Stimulated activated naive CD8-positive, alpha-beta T cell treated with anti-CD3 and anti-CD28 coated beads, Interleukin-15, amount 100 ng/mL, for 72 hours (primary cell): ENCODE measurements around the gene PHC3.
"Not testable (repeated sequence)": the region's sequence is repeated elsewhere in the genome, so short reads cannot be mapped to it uniquely, and the experiment has no call there.

Experiments used
- ATAC-seq: fragments of 150-1000 bp; cut with Tn5 transposase; 2 replicates; pipeline ENCODE4 v1.10.0; 2021; ENCODE audit warnings: mild to moderate bottlenecking, moderate library complexity
- DNase-seq, 2 donors: peaks; one replicate each; pipeline ENCODE4 v3.0.0; 2021 to 2022
- H3K27ac Mint-ChIP-seq, 2 donors: one replicate each; pipeline ENCODE4 v1.8.0; 2022; ENCODE audit warnings: mild to moderate bottlenecking in 2 of 2, mixed read lengths in 2 of 2, moderate library complexity in 2 of 2
- H3K27me3 Mint-ChIP-seq: one replicate; pipeline ENCODE4 v1.8.0; 2022; ENCODE audit warnings: mixed read lengths
- H3K4me1 Mint-ChIP-seq: one replicate; pipeline ENCODE4 v1.8.0; 2022; ENCODE audit warnings: mild to moderate bottlenecking, mixed read lengths
- H3K4me3 Mint-ChIP-seq, 2 donors: one replicate each; pipeline ENCODE4 v1.8.0; 2022; ENCODE audit warnings: mild to moderate bottlenecking in 2 of 2, mixed read lengths in 2 of 2, moderate library complexity in 1 of 2
- H3K9me3 Mint-ChIP-seq, 2 donors: one replicate each; pipeline ENCODE4 v1.8.0; 2022; ENCODE audit warnings: mixed read lengths in 2 of 2

PHC3 gene

DNA sequence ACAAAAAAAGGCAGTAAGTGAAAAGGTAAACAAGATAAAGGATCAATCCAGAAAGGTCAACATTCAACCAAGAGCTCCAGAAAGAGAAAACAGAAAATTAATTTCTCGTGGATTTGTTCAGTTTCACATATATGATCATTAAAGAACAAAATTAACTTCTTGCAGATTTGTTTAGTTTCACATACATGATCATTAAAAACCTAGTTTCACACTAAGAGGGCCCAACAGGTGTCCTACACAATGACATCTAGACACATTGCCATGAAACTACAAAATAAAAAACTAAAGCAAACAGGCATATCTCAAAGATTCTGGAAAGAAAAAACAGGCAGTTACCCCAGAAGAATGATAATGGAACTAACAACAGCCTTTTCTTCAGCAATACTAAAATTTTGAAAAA, 22.1 kb downstream of the PHC3 start:
- Mint-ChIP-seq H3K4me3 (no peak overlapping the region), H3K4me1 (peaks cover 59% of the 10 kb centered on the region), H3K27ac (no peak overlapping the region), H3K27me3 (no peaks in the 10 kb centered on the region), H3K9me3 (peaks cover 8 to 9% of the 10 kb centered on the region in 2 donors)
- DNase-seq, result no peak
- ATAC-seq, result no peak

DNA sequence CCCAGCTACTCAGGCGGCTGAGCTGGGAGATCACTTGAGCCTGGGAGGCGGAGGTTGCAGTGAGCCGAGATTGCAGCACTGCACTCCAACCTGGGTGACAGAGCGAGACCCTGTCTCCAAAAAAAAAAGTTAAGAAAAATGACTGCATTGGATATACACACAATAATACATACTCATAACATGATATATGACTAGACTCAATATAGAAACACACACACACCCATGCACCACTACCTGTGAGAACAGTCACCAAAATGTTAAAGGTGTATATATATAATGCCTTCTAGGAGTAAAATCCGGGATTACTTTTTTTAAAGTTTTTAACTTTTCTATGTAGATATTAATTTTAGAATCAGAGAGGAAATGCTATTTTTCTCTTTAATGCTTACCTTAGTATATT, 25.9 kb downstream of the PHC3 start:
- H3K27me3 Mint-ChIP-seq, result no peaks in the 10 kb centered on the region
- no peak overlapping the region for H3K4me3 Mint-ChIP-seq
- no peak overlapping the region for H3K27ac Mint-ChIP-seq
- H3K4me1 Mint-ChIP-seq, result peaks cover 56% of the 10 kb centered on the region
- ATAC-seq (peak; percentile 50), DNase-seq (no peak)
- no peaks in the 10 kb centered on the region for H3K9me3 Mint-ChIP-seq

DNA sequence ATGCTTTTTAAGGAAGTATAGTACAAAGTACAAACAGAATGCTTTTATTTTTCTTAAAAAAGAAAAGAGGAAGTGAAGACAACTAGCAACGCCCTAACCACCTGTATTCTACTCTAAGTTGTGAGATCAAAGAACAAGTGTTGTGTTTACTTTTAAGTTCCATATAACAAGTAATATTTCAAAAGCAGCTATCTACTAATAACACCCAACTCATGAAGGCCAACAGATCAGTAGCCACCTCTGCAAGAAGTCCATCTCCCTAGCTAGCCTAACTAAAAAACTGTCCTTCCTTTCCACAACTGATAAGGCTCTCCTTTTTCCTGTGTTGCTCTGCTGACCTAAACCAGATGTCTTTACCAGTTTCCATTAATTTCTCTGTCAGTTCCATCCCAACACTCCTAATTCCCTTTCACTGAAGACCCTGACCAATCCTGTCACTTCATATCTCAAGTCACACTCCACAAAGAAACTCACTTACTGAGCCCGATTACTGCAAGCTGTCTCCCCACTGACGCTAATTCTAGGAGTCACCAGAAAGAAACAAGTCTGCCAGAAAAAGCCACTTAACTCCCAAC, 26.9 kb downstream of the PHC3 start:
- H3K4me3 Mint-ChIP-seq, result peak overlapping the region; percentile 11 to 27

DNA sequence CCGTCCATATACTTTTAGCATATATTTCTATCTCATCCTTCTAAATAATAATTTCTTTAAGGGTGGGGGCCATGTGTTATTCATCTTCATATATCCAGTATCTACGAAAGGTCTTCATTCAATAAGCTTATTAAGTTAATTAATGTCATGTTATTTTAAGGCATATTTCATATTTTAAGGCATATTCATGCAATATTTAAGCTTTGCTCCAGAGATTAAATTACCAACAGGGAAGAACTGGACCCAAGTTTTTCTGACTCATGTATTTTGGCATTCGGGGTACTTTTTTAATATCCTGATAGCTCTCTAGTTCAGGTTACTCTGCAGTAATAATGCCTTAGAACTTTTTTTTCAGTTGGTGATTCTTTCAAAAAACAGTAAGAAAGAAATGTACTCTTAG, 27.4 kb downstream of the PHC3 start:
- ATAC-seq, result no peak
- no peaks in the 10 kb centered on the region for H3K9me3 Mint-ChIP-seq
- H3K27me3 Mint-ChIP-seq, result no peaks in the 10 kb centered on the region
- peak overlapping the region in 1 of 2 donors; percentile 4 for H3K27ac Mint-ChIP-seq
- DNase-seq, result no peak
- no peak overlapping the region for H3K4me3 Mint-ChIP-seq
- peaks cover 40% of the 10 kb centered on the region for H3K4me1 Mint-ChIP-seq

More for the DNA sequence above, 26.9 kb downstream of the PHC3 start:
- Mint-ChIP-seq H3K27me3 (no peaks in the 10 kb centered on the region), H3K27ac (peak overlapping the region; percentile 5 to 60), H3K4me1 (peaks cover 46% of the 10 kb centered on the region), H3K9me3 (no peaks in the 10 kb centered on the region)
- ATAC-seq (no peak), DNase-seq (no peak)

DNA sequence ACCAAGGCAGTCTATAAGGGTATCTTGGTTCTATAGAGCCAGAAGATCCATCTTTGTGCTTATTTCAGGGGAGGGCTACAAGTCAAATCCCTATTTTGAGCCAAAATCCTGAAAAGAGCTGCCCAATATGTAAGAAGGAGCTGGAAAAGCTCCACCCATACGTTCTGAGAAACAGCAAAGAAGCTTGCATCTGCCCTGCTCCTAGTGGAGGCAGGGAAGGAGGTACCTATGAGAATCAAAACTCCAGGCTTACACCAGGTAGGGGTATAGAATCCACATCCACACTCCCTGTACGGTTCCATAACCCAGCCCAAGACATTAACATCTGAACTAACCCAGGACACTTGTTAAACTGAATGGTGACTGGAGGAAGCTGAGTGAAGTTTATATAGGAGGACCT, 30.0 kb downstream of the PHC3 start:
- Mint-ChIP-seq H3K27ac (no peak overlapping the region), H3K9me3 (no peaks in the 10 kb centered on the region), H3K4me3 (no peak overlapping the region), H3K4me1 (peaks cover 40% of the 10 kb centered on the region), H3K27me3 (no peaks in the 10 kb centered on the region)
- ATAC-seq, result no peak
- no peak for DNase-seq

DNA sequence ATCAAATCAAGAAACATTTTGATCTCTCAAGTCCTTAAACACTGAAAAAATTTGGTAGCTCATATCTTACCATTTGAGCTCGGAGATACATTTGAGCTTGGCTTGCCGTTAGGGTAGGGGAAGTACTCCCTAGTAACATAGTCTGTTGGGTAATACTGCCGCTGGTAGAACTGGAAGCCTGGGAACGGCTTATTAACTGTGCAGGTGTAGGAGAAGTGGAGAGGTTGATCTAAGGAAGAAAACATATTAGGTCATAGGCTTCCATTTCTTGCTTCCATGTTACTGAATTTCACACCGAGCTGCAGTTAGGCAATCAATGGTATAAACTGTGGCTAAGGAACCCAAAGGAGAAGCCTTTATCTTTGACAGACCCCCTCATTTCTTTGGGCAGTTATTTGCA, 32.5 kb downstream of the PHC3 start:
- Mint-ChIP-seq H3K27me3 (no peaks in the 10 kb centered on the region), H3K4me3 (no peak overlapping the region), H3K4me1 (peaks cover 36% of the 10 kb centered on the region), H3K27ac (no peak overlapping the region), H3K9me3 (no peaks in the 10 kb centered on the region)
- no peak for ATAC-seq
- DNase-seq, result no peak

DNA sequence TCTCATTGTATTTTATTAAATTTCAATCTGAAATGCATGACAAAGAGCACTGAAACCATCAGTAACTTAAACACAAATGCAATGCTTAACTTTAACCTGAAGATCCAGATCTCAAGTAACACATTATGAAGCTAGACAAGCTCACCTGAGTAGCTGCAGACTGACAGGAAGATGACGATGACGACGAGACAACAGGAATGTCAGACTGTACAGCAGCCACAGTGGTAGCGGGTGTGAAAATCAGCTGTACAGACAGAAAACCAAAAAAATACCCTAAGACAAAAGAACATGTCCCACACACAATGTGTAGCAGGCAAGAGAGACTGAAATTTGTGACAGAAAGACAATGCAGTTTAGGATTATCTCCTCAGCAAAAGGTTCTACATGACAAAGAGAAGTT, 36.3 kb downstream of the PHC3 start:
- H3K27me3 Mint-ChIP-seq, result no peaks in the 10 kb centered on the region
- H3K27ac Mint-ChIP-seq, result peak overlapping the region in 1 of 2 donors; percentile 19
- ATAC-seq, result no peak
- H3K4me3 Mint-ChIP-seq, result no peak overlapping the region
- no peak for DNase-seq
- H3K4me1 Mint-ChIP-seq, result peaks cover 13% of the 10 kb centered on the region
- no peaks in the 10 kb centered on the region for H3K9me3 Mint-ChIP-seq

DNA sequence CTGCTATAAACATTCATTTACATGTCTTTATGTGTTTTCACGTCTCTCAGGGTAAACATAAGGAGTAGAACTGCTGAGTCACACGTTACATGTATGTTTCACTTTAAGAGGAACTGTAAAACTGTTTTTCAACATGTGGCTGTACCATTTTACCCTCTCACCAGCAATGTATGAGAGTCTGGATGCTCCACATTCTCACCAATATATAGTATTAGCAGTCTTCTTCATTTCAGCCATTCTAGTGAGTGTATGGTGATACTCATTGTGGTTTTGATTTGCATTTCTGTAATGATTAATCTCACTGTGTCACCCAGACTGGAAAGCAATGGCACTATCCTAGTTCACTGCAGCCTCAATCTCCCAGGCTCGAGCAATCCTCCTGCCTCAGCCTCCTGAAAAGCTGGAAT, 37.1 kb downstream of the PHC3 start:
- no peaks in the 10 kb centered on the region for H3K27me3 Mint-ChIP-seq
- DNase-seq, result no peak
- no peak overlapping the region for H3K27ac Mint-ChIP-seq
- peak; percentile 92 for ATAC-seq
- H3K9me3 Mint-ChIP-seq, result no peaks in the 10 kb centered on the region
- peaks cover 13% of the 10 kb centered on the region for H3K4me1 Mint-ChIP-seq
- H3K4me3 Mint-ChIP-seq, result no peak overlapping the region

DNA sequence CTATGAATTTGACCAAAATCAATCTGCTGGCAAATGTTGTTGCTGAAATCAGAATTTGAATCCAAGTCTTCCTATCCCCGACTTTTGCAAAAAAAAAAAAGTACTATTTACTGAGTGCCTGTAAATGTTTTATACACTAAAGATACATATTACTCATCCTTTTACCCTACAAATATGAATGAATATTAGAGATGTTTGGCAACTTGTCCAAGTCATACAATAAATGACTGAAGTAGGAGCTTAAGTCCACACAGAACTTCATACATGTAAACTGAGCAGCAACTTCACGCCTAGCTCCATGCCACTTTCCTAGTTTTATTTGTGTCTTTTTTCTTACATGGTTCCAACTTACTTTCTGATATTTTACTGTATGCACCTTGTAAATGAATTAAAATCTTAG, 39.2 kb downstream of the PHC3 start:
- Mint-ChIP-seq H3K27ac (no peak overlapping the region), H3K4me1 (peaks cover 22% of the 10 kb centered on the region), H3K4me3 (no peak overlapping the region), H3K27me3 (no peaks in the 10 kb centered on the region), H3K9me3 (no peaks in the 10 kb centered on the region)
- DNase-seq, result no peak
- ATAC-seq, result no peak

DNA sequence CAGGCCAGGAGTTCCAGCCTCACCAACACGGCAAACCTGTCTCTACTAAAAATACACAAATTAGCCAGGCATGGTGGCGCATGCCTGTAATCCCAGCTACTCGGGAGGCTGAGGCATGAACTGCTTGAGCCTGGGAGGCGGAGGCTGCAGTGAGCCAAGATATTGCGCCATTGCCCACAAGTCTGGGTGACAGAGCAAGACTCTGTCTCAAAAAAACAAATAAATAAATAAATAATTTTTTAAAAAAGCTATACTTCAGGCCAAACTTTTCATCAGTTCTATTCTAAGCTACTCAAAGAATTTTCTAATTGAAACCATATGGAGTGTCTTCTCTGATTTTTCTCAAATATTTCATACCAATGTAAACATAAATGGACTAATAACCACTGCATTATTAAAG, 43.5 kb downstream of the PHC3 start:
- Mint-ChIP-seq H3K27ac (no peak overlapping the region), H3K4me3 (no peak overlapping the region), H3K4me1 (peaks cover 23% of the 10 kb centered on the region), H3K9me3 (peaks cover 0 to 5% of the 10 kb centered on the region in 2 donors), H3K27me3 (no peaks in the 10 kb centered on the region)
- ATAC-seq (no peak), DNase-seq (no peak)

DNA sequence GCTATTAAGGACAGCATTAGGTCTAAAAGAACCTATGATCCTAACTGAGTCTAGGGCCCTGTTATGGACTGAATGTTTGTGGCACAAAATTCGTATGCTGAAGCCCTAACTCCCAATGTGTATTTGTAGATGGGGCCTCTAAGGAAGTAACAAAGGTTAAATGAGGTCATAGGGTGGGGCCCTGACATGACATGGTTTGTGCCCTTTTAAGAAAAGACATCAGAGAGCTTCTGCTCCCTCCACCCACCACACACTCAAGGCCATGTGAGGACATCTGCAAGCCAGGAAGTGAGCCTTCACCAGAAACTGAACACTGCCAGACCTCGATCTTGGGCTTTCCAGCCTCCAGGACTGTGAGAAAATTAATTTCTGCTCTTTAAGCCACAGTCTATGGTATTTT, 49.2 kb downstream of the PHC3 start:
- ATAC-seq, result peak; percentile 77
- H3K9me3 Mint-ChIP-seq, result peaks cover 0 to 9% of the 10 kb centered on the region in 2 donors
- H3K27ac Mint-ChIP-seq, result peak overlapping the region; percentile 52 to 59
- H3K4me3 Mint-ChIP-seq, result no peak overlapping the region
- peaks cover 39% of the 10 kb centered on the region for H3K4me1 Mint-ChIP-seq
- H3K27me3 Mint-ChIP-seq, result no peaks in the 10 kb centered on the region
- DNase-seq, result peak; percentile 4 to 44

DNA sequence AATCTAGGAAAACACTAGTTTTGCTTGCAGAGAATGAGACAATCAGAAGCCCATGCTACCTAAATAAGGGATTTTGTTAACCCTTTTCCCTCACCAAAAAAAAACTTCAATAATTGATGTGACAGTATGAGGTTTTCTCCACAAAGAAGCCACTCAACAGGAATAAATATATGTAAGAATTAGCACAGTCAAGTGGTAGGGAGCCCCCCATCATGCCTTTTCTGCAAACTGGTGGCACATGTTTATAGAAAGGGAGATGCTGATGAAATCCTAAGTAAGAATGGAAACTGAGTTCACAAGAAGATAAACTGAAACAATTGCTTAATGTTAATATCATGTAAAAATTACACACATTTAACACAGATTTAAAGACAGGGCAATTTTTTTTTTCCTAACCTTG, 51.0 kb downstream of the PHC3 start:
- DNase-seq, result peak; percentile 8 to 16
- Mint-ChIP-seq H3K4me3 (peak overlapping the region in 1 of 2 donors; percentile 58), H3K9me3 (peaks cover 0 to 9% of the 10 kb centered on the region in 2 donors), H3K27me3 (no peaks in the 10 kb centered on the region), H3K4me1 (peaks cover 28% of the 10 kb centered on the region), H3K27ac (peak overlapping the region; percentile 91 to 98)
- ATAC-seq, result no peak

DNA sequence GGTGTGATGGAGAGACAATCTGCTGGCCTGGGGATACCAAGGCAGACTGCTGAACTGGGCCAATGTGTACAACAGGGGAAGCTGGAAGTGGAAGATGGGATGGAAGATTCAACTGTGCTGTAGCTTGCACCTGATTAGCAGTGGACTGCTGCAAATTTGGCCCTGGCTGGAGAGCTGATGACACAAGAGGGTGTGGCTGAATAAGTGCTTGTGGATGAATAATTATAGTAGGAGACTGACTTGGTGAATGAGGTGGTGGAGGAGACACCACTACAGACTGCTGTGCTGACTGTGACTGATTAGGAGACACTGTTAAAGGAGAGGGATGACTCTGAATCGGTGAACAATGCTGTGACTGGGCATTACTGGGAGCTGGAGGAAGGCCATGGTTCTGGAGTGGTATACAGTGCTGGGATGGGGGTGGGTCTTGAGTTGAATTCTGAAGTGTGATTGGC, 52.5 kb downstream of the PHC3 start:
- Mint-ChIP-seq H3K27ac (peak overlapping the region; percentile 88 to 89), H3K27me3 (no peaks in the 10 kb centered on the region), H3K4me1 (peaks cover 25% of the 10 kb centered on the region), H3K4me3 (peak overlapping the region; percentile 69), H3K9me3 (peaks cover 0 to 3% of the 10 kb centered on the region in 2 donors)
- ATAC-seq (peak; percentile 96), DNase-seq (peak; percentile 5 to 45)

DNA sequence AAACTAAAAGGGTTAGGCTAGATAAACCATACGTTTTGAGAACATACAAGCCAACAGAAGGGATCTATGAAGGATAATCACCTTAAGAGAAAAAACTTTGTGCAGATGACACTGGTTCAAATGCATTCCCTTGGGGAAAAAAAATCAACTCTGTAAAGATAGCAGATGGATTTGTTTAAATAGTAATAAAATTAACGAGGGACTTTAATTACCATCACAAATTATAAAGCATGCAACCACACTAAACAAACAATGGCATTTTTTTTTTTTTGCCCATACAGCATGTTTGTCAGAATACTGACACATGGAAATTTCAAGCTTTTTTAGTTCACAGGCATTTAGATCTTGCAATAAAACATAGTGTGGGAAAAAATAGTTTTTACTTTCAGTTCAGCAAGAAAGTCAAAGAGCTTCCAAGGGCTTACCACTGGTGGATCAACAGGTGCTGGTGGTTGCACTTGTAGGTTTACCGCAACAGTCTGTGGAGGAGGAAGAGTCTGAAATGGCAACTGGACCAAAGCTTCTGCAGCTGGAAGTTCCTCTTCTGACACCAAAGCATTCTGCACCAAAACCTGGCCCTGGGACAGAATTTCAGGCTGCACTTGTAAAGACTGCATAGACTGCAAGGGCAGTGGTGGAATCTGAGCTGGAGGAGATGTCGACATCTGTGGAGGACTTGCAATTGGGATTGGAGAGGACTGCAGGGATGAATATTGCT, 53.1 kb downstream of the PHC3 start:
- ATAC-seq (peak; percentile 61), DNase-seq (peak in 1 of 2 donors; percentile 35)
- peaks cover 25% of the 10 kb centered on the region for H3K4me1 Mint-ChIP-seq
- H3K27me3 Mint-ChIP-seq, result no peaks in the 10 kb centered on the region
- H3K9me3 Mint-ChIP-seq, result peaks cover 0 to 3% of the 10 kb centered on the region in 2 donors
- H3K27ac Mint-ChIP-seq, result peak overlapping the region; percentile 1 to 88
- H3K4me3 Mint-ChIP-seq, result peak overlapping the region; percentile 69

DNA sequence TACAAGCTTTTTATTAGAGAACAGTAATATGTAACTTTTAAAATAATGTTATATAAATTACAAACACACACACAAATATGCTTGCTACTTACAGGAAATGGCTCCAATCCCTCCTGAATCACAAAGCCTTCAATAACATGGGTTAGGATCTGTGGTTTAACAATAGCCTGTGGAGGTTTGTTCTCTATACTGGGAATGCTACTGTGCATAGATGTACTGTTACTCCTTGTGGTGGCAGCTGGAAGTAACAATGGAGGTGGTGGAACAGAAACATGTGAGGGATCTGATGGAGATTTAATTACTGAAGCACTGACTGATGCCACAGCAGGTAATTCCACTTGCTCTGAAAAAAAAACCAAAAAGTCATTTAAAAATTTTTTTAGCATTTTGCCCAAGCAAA, 64.4 kb downstream of the PHC3 start:
- ATAC-seq (no peak), DNase-seq (no peak)
- no peaks in the 10 kb centered on the region for H3K4me1 Mint-ChIP-seq
- H3K9me3 Mint-ChIP-seq, result no peaks in the 10 kb centered on the region
- H3K4me3 Mint-ChIP-seq, result no peak overlapping the region
- no peaks in the 10 kb centered on the region for H3K27me3 Mint-ChIP-seq
- no peak overlapping the region for H3K27ac Mint-ChIP-seq

DNA sequence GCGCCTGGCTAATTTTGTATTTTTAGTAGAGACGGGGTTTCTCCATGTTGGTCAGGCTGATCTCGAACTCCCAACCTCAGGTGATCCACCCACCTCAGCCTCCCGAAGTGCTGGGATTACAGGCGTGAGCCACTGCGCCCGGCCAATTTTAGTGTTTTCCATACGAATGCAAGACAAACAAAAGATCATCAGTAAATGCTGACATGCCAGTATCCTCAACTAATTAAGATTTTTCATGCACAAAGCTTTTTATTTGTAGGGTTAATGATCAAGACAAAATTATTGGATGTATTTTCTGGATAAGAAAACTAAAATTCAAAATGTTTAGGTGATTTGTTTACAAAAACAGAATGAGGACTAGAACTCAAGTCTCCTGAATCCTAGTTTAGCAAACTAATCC, 67.4 kb downstream of the PHC3 start:
- H3K27ac Mint-ChIP-seq, DNase-seq: not testable (repeated sequence)

More for the DNA sequence above, 67.4 kb downstream of the PHC3 start:
- not testable (repeated sequence) for H3K4me1 Mint-ChIP-seq, H3K27me3 Mint-ChIP-seq, H3K4me3 Mint-ChIP-seq, H3K9me3 Mint-ChIP-seq, ATAC-seq
